Prostate gland (tissue), 2 donors: Measurements from ENCODE around the gene LIF.
"Not testable (repeated sequence)": the region's sequence is repeated elsewhere in the genome, so short reads cannot be mapped to it uniquely, and the experiment has no call there.

Experiments used
- POLR2A ChIP-seq: fragments of 450-650 bp; IDR thresholded peaks from one replicate; pipeline ENCODE4 v1.6.1; 2016; ENCODE audit warnings: antibody characterized with exemption, mild to moderate bottlenecking
- TF ChIP-seq, protein P1 (sequence below), 4 experiments: fragments of 200-600 bp in 2 of 4; fragments of 450-650 bp in 2 of 4; sonication (generic) in 2 of 4; IDR thresholded peaks; 1 replicate in 3 of 4; 2 replicates in 1 of 4; pipeline ENCODE4 v1.5.1; 2016 to 2019; ENCODE audit warnings: antibody characterized with exemption in 4 of 4, mild to moderate bottlenecking in 2 of 4, moderate library complexity in 2 of 4

DNA sequence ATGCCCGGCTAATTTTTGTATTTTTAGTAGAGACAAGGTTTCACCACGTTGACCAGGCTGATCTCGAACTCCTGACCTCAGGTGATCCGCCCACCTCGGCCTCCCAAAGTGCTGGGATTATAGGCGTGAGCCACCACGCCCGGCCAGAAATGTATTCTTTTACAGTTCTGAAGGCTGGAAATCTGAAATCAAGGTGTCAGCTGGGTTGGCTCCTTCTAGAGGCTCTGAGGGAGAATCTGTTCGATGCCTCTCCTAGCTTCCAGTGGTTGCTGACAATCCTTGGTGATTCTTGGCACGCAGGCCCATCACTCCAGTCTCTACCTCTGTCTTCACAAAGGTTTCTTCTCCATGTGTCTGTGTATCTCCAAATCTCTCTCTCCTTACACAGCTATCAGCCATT lies 45.7 kb downstream of the LIF start:
- TF ChIP-seq POLR2A: not testable (repeated sequence)
- TF ChIP-seq, protein P1, sequence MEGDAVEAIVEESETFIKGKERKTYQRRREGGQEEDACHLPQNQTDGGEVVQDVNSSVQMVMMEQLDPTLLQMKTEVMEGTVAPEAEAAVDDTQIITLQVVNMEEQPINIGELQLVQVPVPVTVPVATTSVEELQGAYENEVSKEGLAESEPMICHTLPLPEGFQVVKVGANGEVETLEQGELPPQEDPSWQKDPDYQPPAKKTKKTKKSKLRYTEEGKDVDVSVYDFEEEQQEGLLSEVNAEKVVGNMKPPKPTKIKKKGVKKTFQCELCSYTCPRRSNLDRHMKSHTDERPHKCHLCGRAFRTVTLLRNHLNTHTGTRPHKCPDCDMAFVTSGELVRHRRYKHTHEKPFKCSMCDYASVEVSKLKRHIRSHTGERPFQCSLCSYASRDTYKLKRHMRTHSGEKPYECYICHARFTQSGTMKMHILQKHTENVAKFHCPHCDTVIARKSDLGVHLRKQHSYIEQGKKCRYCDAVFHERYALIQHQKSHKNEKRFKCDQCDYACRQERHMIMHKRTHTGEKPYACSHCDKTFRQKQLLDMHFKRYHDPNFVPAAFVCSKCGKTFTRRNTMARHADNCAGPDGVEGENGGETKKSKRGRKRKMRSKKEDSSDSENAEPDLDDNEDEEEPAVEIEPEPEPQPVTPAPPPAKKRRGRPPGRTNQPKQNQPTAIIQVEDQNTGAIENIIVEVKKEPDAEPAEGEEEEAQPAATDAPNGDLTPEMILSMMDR (IDR thresholded peaks at IDR 0.05): not testable (repeated sequence)
